22Rv1 (cell line): ENCODE measurements around the gene WDR33.

ENCODE experiments used
- H3K27ac ChIP-seq: fragments of 450-650 bp; 2 replicates; pipeline ENCODE4 v1.5.1; 2017
- CTCF ChIP-seq: fragments of 450-650 bp; IDR thresholded peaks from 2 replicates; pipeline ENCODE4 v1.5.1; 2017; ENCODE audit warnings: mild to moderate bottlenecking
- ZFX ChIP-seq: fragments of 450-650 bp; IDR thresholded peaks from 2 replicates; pipeline ENCODE4 v1.6.1; 2017; ENCODE audit warnings: antibody characterized with exemption, borderline replicate concordance

Gene WDR33

GRCh38 chr2:127694986-127695385, 116.0 kb downstream of the WDR33 start:
- no peak overlapping the region for H3K27ac ChIP-seq
- no peak for TF ChIP-seq CTCF
- no peak for TF ChIP-seq ZFX

GRCh38 chr2:127690696-127691095, 120.3 kb downstream of the WDR33 start:
- H3K27ac ChIP-seq = no peak overlapping the region
- TF ChIP-seq ZFX (no peak), CTCF (no peak)

GRCh38 chr2:127688405-127688804, 122.6 kb downstream of the WDR33 start:
- TF ChIP-seq CTCF (no peak), ZFX (no peak)
- no peak overlapping the region for H3K27ac ChIP-seq

- TF ChIP-seq CTCF (no peak), ZFX (no peak)
- H3K27ac ChIP-seq = no peak overlapping the region
Observed at GRCh38 chr2:127685410-127686080, 125.4 kb downstream of the WDR33 start.

GRCh38 chr2:127683757-127684156, 127.2 kb downstream of the WDR33 start:
- H3K27ac ChIP-seq = no peak overlapping the region
- TF ChIP-seq CTCF (no peak), ZFX (no peak)

- no peak for TF ChIP-seq CTCF
- H3K27ac ChIP-seq = no peak overlapping the region
Observed at GRCh38 chr2:127683056-127683455, 127.9 kb downstream of the WDR33 start.

- no peak overlapping the region for H3K27ac ChIP-seq
- TF ChIP-seq CTCF (no peak), ZFX (no peak)
Observed at GRCh38 chr2:127681976-127682857, 128.8 kb downstream of the WDR33 start.
